ENCODE measurements around the gene FIZ1.

The FIZ1 gene

GRCh38 chr19:55602104-55603001, 3.0 kb upstream of the FIZ1 start:
- H3K4me3 ChIP-seq (ENCODE audit: control insufficient read depth, low read depth, low read length), result no peak overlapping the region
- TF ChIP-seq CTCF (IDR thresholded peaks at IDR 0.05; ENCODE audit: control insufficient read depth, insufficient read depth, low read depth, low read length, missing control alignments), result no peak
- no peak for DNase-seq (ENCODE audit: low read depth)

- no peak for TF ChIP-seq CTCF (IDR thresholded peaks at IDR 0.05; ENCODE audit: control insufficient read depth, insufficient read depth, low read depth, low read length, missing control alignments)
- peak overlapping the region; percentile 62 for H3K4me3 ChIP-seq (ENCODE audit: control insufficient read depth, low read depth, low read length)
- DNase-seq (ENCODE audit: low read depth), result no peak
Measured at GRCh38 chr19:55601084-55601483, 1.8 kb upstream of the FIZ1 start.

DNA sequence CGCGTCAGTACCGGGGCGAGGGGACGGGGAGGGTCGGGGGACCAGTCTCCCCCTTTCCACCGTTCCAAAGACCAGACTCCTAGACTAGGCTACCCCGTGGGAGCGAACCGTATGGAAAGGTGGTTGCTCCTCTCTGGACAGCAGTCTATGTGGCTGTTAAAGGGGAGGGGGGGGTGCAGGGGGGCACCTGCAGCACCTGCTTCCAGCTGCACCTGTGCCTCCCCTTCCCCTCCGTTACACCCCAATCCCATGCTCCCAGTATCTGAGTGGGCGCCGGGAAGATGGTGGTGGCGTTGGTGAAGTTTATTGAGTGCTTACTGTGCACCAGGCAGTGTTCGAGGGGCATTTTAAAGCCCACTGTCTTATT, 1.3 kb upstream of the FIZ1 start:
- peak overlapping the region; percentile 62 for H3K4me3 ChIP-seq (ENCODE audit: control insufficient read depth, low read depth, low read length)
- TF ChIP-seq CTCF (IDR thresholded peaks at IDR 0.05; ENCODE audit: control insufficient read depth, insufficient read depth, low read depth, low read length, missing control alignments), result no peak
- DNase-seq (ENCODE audit: low read depth), result no peak

GRCh38 chr19:55599842-55600661, 735 bp upstream of the FIZ1 start, which contains the start of gene ZNF524:
Gene ZNF524, plus strand, starts transcription at chr19:55600288. Its CDS starts 1,825 bp downstream, at chr19:55602113.
- TF ChIP-seq CTCF (IDR thresholded peaks at IDR 0.05; ENCODE audit: control insufficient read depth, insufficient read depth, low read depth, low read length, missing control alignments), result no peak
- peak within 1 kb of the TSS; percentile 62 for H3K4me3 ChIP-seq (ENCODE audit: control insufficient read depth, low read depth, low read length)
- DNase-seq (ENCODE audit: low read depth), result peak; percentile 47

DNA sequence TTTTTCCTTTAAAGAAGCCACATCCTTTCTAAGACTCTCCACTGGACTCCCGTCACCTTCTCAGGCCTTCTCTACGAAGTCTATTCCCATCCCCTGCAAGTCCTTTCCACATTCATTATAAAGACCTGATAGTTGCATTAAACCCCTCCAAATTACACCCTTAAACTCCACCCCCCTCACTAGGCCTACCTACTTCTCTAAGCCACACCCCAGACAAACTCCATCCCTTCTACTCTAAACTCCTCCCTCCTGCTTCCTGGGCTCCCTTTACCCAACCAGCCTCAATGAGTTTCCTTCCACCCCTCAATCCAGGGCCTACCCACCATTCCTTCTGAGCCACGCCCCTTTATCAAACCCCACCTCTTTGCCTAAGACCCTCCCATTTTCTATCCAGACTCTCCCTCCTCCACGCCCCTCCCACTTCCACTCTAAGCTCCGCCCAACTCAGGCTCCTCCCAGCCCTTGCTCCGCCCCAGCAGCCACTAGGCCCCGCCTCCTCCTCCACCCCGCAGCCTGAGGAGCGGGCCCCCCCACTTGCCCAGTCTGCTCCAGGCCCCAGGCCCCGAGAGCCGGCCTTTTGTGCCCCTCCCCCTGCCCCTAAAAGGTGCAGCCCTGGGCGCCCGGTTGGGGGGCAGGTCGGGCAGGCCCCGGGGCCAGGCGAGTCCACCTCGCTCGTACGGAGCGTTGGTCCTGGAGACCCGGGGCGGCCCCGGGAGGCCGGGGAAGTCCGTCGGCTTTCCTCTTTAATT, 424 bp downstream of the FIZ1 start:
- DNase-seq (ENCODE audit: low read depth), result peak; percentile 77
- TF ChIP-seq CTCF (IDR thresholded peaks at IDR 0.05; ENCODE audit: control insufficient read depth, insufficient read depth, low read depth, low read length, missing control alignments), result no peak
- H3K4me3 ChIP-seq (ENCODE audit: control insufficient read depth, low read depth, low read length), result peak overlapping the region; percentile 62

GRCh38 chr19:55598034-55598433, 1.3 kb downstream of the FIZ1 start:
- DNase-seq (ENCODE audit: low read depth), result no peak
- no peak overlapping the region for H3K4me3 ChIP-seq (ENCODE audit: control insufficient read depth, low read depth, low read length)
- no peak for TF ChIP-seq CTCF (IDR thresholded peaks at IDR 0.05; ENCODE audit: control insufficient read depth, insufficient read depth, low read depth, low read length, missing control alignments)

All from AG09309 (cell line).